Measurements from ENCODE around the gene STK32A.
"Not testable (repeated sequence)": the region's sequence is repeated elsewhere in the genome, so short reads cannot be mapped to it uniquely, and the experiment has no call there.

Gene STK32A

DNA sequence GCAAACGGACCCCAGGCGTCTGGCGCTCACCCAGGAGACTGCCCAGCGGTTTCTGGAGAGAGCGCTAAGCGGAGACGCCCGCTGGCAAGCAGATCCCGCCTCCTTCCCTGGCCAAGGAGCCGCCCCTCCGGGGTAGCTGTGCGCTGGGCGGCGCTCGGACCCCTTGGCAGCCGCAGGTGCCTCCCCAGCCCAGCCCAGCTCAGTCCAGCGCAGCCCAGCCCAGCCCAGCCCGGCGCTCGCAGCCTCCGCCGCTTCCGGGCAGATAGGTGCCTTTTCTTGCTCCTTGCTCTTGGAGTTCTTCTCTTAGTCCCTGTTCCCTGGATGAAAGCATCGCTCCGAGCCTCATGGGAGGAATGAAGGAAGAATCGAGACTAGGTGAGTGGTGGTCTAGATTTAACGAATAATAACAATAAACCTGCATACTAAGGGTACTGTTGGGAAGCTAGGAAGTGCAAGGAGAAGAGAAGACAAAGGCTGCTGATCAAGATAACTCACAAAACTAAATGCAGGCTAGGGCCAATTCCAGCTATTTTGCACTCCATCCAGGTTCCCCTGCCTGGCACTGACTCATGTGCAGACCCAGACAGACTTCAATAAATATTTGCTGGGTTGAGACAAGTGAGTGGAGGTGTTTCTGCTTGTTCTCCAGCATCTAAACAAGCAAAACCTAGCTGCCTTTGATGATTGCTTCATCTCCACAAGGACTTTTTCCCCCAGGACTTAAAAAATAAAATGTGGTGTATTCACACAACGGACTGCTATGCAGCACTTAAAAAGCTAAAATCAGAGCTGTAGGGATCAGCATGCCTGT is at the start of gene STK32A:
Gene STK32A, plus strand, starts transcription at position 202 of the 811 bp plus-strand sequence. CDS start 4,609 bp downstream, outside the sequence.
- in situ Hi-C loops (cut with MboI; ENCODE audit: low sequenced_read_pairs), result no loop called here

DNA sequence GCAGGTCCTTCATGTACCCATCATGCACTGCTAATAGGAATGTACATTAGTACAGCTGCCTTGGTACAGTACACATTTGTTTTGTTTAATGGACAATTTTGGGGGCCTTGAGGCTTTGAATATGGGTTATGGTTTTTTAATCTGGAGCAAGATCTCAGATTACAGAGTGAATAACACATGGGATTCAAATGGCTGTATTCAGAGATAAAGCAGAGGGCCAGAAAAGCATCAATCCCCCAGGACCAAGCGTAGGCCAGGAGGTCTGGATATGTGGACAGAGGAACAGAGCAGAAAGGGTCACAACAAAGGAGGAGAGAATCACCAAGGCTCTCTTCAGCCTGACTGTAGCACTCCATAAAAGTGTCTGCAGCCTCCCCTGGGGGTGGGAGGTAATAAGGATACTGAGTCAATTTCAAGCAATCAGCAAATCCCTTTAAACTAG is 47.7 kb upstream of the STK32A start:
- in situ Hi-C loops (cut with MboI; ENCODE audit: low sequenced_read_pairs), result loop anchor here (25.0 kb wide), 1 partner anchor 650 kb away; no protein-coding TSS in a partner anchor

DNA sequence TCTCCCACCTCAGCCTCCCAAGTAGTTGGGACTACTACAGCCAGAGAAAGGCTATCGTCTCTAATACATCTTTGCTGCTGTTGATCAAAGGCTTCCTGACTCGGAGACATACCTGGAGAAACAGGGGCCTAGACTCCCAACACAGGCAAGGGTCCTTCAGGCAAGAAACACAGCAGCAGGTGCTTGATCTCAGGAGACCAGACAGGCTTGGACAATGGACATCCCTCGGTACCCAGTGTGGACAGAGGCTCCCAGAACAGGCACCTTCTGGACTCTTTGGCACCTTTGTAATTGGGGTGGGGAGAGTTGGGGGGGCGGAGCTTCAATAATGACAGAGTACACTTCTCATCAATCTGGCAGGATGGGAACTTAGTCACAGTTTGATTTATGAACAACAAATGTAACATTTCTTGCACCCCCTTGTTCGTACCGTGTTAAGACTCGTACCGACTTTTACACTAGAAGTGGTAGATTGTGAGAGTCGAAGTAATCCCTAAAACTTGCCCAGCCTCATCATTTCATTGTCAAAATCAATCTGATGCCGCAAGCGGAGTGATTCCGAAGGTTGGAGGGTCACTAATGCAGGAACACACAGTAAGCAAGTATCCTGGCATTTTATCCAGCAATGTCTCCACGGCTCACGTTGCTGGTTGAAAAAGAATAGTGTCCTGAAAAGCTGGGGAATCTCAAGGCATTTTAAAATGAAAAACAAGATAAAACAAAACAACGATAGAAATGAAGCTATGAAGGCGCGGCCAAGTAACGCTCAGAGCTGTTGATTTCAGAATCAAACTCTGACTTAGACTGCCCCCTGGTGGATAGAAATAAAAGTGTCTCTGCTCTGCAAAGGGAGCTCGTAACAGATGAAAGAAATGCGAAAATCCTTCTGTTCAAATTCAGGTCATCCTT is 46.4 kb upstream of the STK32A start:
- in situ Hi-C loops (cut with MboI; ENCODE audit: low sequenced_read_pairs), result loop anchor here (25.0 kb wide), 1 partner anchor 651 kb away; no protein-coding TSS in a partner anchor

DNA sequence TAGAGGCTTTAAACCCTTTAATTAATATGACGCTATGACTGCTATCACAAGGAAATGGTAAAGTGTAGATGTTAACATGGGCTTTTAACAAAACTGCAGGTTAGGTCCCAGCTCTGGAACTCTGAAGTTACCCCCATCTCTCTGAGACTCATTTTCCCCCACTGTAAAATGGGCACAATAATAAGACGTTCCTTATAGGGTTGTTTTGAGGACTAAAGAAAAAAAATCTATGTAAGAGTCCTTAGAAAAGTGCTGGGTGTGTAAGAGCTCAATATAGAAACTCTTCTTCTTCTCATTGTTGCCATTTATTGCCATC is 45.8 kb upstream of the STK32A start:
- in situ Hi-C loops (cut with MboI; ENCODE audit: low sequenced_read_pairs), result loop anchor here (25.0 kb wide), 1 partner anchor 652 kb away; no protein-coding TSS in a partner anchor

DNA sequence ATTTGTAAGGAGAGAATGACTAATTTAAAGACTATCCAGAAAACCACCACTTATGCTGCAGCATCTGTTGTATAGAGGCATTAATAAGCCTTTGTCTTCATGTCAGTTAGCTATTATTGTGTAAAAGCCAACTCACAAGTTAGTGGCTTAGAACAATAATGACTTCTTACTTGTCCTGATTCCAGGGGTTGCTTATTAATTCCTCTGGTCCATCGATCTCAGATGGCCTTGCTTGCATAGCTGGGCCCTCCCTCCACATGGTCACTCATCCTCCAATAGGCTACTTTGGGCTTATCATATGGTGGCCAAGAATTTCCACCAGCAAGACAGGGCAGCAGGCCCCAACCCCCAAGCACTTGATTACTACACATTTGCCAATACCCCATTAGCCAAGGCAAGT is 44.5 kb upstream of the STK32A start:
- in situ Hi-C loops (cut with MboI; ENCODE audit: low sequenced_read_pairs), result loop anchor here (25.0 kb wide), 1 partner anchor 653 kb away; no protein-coding TSS in a partner anchor

DNA sequence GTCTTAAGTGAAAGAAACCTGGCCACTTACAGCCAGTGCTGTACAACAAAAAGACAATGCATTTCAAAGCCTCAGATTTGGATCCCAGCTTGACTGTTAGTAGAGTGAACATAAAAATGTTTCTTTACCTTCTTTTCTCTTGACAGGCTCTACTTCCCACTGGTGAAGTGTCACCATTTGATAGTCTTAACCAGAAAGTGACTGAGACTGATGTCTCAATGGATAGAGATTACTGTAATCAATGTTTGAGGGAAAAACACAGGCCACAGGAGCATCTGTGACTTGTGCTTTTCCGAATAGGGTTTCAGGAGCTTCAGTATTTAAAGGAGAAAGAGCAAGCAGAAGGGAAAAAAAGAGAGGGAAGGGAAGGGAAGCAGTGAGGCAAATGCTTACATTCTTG is 41.7 kb upstream of the STK32A start:
- in situ Hi-C loops (cut with MboI; ENCODE audit: low sequenced_read_pairs), result loop anchor here (25.0 kb wide), 1 partner anchor 656 kb away; no protein-coding TSS in a partner anchor

DNA sequence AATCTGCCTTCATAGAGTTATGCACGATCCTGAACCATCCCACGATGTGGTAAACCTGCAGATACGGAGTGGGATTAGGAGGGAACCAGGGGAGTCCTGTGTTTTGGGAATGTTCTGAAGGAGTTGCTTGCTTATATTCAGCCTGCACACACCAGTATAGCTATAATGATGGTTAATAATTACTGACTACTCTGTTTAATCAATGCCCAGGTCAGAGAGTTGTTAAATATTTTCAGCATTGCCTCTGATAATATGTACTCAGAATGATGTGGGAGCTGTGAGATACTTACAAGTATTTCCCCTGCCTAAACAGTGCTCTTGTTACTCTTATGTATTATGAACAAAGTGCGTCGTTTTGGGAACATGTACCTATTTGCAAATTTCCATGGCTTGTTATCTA is 34.8 kb upstream of the STK32A start:
- in situ Hi-C loops (cut with MboI; ENCODE audit: low sequenced_read_pairs), result no loop called here

DNA sequence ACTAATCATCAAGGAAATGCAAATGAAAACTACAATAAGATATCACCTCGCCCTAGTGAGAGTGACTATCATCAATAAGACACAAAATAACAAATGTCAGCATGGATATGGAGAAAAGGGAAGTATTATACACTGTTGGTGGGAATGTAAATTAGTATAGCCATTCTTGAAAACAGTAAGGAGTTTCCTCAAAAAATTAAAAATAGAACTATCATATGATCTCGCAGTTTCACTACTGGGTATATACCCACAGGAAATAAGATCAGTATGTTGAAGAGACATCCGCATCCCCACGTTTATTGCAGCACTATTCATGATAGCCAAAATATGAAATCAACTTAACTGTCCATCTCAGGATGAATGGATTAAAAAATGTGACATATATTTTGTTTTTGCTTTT is 31.6 kb upstream of the STK32A start:
- in situ Hi-C loops (cut with MboI; ENCODE audit: low sequenced_read_pairs), result no loop called here

DNA sequence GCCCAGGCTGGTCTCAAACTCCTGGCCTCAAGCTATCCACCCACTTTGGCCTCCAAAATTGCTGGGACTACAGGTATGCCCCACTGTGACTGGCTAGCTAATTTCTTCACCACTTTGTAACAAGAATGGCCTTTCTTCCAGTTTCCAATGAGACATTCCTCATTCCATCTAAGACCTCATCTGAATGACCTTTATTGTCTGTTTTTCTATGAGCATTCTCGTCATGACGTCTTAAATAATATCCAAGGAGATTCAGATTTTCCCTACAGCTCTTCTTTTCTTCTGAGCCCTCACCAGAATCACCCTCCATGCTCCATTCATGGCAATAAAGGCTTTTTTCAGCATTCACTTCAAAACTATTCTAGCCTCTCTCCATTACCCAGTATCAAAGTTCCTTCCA is 30.2 kb upstream of the STK32A start:
- in situ Hi-C loops (cut with MboI; ENCODE audit: low sequenced_read_pairs), result no loop called here

DNA sequence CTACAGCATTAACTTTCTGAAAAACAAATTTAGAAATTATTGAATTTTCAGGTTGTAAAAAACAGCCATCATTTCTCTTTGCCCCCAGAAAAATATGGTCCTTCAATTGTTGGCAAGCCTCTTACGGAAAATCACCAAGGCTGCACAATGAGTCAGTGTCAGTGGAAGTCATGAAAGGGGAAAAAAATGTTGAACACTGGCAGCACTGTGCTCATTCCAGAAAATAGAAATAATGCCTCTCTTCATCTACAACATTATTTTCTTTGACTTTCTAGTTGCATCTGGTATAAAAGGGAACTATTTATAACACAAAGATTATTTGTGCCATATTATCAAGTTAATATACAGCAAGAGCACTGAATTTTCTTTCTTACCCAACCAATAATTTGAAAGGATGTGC is 26.7 kb upstream of the STK32A start:
- in situ Hi-C loops (cut with MboI; ENCODE audit: low sequenced_read_pairs), result no loop called here

DNA sequence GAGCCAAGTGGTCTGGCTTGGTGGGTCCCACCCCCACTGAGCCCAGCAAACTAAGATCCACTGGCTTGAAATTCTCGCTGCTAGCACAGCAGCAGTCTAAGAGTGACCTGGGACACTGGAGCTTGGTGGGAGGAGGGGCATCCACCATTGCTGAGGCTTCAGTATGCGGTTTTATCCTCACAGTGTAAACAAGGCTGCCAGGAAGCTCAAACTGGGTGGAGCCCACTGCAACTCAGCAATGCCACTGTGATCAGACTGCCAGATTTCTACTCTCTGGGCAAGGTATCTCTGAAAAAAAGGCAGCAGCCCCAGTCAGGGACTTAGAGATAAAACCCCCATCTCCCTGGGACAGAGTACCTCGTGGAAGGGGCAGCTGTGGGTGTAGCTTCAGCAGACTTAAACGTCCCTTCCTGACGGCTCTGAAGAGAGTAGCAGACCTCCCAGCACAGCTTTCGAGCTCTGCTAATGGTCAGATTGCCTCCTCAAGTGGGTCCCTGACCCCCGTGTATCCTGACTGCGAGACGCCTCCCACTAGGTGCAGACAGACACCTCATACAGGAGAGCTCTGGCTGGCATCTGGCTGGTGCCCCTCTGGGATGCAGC is 18.2 kb upstream of the STK32A start:
- in situ Hi-C loops (cut with MboI; ENCODE audit: low sequenced_read_pairs), result no loop called here

DNA sequence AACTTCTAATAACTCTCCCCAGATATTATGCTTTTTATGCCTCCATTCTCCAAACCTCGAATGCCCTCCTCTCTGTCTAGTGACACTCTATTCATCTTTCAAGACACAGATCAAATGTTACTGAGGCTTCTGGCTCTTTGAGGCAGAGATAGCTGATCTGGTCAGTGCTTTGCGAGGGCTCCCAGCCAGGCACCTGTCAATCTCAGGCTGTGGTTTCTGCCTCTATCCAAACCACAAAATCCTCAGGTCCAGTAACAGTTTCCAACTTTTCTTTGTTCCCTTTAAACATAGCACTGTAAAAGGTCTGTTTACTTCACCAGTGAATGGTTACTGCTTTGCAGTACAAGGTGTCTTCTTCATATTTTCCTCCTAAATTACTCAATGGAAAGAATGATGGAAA is 11.5 kb upstream of the STK32A start:
- in situ Hi-C loops (cut with MboI; ENCODE audit: low sequenced_read_pairs), result no loop called here

DNA sequence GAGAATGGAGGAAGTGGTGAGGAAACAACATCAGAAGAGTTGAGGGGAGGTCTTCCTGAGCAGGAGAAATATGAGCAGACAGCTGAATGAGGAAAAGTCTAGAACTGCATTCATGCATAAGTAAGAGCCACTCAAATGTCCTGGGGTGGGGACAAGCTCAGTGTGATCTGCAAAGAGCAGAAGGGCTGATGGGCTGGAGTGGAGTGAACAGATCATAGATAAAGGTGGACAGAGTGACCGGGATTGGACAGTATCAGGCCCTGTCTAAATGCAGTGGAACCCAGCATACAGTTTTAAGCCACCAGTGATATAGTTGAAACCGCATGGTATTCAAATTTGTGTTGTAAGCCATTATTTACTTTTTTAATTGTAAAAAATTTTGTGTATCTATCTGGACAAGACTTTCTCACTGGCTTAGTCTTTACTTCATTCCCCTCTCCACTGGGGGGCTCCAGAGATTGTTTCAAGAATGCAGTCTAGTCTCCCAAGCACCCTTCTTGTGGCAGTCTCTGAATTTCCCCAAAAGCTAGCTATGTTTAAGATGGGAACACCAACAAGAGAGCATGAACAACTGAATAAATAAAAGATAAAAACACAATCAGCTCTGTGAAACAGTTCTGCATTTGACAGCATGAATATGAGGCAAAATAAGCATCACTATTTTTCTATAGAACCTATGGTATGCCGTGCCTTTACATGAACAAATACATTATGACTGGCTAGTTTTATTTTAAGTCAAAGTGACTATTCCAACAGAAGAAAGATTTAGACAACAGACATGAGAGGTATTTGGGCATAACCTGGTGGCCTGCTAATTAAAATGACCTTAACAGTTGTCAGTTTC is 10.7 kb upstream of the STK32A start:
- in situ Hi-C loops (cut with MboI; ENCODE audit: low sequenced_read_pairs), result no loop called here

DNA sequence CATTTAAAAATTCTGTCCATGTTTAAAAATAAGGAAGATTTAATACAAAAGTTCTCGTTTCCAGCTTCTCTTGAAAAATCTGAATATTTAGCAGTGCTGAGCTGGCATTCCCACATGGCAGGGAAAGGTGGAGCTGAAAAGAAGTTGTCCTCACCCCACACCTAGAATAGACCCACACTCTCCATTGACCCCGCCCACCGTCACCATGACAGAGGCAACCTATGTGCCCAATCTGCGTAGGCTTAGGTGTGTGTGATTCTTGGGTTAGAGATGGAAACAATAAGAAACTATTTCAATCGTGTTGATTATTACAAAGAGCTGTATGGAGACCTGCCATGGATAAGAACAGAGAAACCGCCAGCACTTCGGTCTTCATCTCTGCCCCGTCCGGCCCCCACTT is 8.9 kb upstream of the STK32A start:
- in situ Hi-C loops (cut with MboI; ENCODE audit: low sequenced_read_pairs), result no loop called here

DNA sequence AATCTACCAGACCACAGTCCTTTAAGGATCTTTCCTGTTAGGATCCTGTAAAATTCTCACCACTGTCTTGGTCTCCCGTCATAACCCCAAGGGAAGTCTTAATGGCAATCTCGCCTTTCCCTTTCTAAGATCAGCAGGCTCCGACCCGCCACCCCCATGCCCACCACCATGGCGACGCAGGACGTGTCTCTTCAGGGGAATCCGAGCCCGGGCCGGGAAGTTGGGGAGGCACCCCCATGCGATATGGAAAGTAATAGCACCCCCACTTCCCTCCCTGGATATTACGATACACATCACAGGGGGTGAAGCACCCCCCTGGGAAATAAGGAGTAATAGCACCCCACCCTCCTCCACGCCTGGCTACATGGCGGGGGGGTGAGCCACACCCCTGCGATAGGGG is 8.3 kb upstream of the STK32A start:
- in situ Hi-C loops (cut with MboI; ENCODE audit: low sequenced_read_pairs), result no loop called here

DNA sequence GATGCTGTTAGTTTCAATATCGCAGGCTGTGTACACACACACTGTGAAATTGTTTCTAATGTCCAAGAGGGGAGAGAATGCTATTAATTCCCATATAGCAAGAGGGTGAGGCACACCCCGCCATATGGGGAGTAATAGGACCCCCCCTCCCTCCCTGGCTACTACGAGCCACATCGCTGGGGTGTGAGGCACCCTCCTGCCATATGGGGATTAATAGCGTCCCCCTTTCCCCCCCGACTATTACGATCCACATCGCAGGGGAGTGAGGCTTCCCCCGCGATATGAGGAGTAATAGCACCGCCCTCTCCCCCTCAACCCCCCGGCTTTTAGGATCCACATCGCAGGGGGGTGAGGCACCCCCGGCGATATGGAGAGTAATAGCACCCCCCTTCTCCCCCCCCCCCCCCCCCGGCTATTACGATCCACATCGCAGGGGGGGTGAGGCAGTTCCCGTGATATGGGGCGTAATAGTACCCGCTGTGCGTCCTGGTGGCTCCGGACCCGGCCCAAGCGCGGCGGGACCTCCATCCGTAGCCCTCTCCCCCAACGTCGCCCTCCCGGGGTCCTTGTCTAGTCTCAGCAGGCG is 494 bp upstream of the STK32A start:
- in situ Hi-C loops (cut with MboI; ENCODE audit: low sequenced_read_pairs), result no loop called here

DNA sequence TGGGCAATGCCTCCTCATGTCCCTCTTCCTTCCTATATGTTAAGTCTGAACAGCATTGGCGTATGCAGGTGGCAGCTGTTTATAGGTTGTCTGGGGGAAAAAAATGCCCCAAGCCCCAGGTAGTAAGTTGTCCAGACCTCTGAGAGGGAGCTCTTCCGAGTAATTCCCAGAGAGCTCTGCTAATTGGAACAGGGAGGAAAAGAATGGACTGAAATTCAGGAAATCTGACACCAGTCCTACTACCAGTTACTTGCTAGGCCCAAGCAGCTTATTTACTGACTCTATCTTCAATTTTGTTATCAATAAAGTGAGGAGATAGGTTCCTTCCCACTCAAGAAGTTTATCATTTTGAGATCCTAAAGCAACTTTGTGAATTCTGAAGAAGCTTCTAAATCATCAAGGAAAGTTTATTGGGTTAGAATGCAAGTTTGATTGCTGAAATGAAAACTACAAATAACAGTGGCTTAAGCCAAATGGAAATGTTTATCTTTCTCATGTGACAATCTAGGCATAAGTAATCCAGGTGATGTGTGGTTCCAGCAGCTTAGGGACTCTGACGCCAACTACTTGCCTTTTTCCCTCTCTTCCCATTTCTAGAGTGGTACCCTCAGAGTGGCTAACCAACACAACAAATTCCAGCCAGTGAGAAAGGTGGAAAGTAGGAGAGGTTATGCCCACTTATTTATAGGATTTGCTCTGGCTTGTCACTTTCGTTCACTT is 5.6 kb downstream of the STK32A start:
- in situ Hi-C loops (cut with MboI; ENCODE audit: low sequenced_read_pairs), result no loop called here

DNA sequence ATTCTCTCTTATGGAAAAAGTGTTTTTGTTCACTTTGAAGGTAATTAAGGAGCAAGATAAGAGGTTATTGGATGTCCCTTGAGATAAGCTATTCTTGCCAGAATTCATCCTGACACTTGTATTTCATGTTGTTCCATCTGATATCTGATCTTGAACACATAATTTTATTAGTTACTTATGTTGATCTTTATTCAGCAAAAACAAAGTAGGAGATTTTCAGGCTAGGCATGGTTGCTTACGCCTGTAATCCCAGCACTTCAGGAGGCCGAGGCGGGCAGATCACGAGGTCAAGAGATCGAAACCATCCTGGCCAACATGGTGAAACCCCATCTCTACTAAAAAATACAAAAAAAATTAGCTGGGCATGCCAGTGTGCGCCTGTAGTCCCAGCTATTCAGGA is 8.4 kb downstream of the STK32A start:
- in situ Hi-C loops (cut with MboI; ENCODE audit: low sequenced_read_pairs), result not testable (repeated sequence)

DNA sequence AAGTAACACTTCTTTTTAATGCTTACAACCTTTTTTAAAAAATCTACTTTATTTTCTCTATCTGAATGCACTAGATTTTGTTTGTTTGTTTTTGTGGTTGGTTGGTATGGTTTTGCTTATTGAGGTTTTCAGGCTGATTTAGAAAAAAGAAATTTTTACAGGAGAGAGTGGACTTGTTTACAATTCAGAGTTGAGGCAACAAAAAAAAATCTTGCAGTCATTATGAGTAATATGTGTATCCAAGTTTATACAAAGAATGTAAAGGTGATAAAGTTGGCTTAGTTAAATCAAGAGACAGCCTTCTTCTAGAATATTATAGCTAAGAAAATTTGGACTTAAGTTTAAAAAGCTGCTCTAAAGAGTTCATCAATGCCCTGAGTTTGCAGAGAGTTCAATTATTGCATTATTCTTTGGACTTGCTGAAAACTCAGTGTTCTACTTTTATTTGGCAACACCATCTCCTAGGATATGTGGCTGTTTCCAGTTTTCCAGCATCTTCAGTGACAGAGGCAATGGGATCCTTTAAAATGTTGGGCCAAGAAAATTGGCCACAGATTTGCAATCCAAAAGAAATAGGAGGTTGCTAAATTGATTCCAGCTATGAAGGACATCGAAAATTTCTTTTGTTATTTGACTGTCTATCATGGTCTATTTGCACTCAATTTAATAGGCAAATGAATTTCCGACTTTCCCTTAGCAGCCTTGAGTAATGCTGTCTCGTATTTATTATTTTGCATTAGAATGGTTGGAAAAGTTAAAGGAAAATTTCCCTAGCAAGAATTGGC is 10.7 kb downstream of the STK32A start:
- in situ Hi-C loops (cut with MboI; ENCODE audit: low sequenced_read_pairs), result no loop called here

All from HL-60/S4 treated with phorbol 12-myristate 13-acetate at 8.2 ng/mL for 4 days and 3 days (cell line).